ENCODE measurements around the gene UCKL1.

DNA sequence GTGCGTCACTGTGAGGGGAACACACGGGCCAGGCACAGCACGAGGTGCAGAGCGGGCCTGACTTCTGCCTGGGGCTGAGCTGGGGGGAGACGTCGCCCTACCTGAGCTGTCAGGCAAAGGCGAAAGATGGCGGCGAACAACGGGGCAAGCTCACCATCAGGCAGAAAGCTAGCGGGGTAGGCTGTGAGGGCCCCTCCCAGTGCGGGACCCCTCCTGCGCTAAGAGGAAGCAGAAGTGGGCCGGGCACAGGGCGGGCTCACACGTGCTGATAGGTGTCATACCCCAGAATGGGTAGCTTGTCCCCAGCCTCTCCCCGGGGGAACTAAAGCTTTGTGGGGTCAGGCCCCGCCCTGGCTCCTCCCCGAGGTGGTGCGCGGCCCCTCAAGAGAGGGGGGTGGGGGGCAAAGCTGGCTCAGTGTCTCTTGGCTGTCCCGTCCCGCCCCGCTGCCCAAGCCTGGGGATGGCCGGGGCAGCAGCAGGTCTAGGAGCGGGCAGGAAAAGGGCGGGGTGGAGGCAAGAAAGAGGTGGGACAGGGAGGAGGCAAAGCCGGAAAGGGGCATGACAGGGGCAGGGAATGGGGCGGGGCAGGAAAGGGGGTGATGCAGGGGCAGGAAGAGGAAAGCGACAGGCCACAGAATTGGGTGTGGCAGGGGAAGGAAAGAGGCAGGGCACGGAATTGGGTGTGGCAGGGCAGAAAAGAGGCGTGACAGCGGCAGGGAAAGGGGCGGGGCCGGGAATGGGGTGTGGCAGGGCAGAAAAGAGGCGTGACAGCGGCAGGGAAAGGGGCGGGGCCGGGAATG is 14.7 kb downstream of the UCKL1 start:
- TF ChIP-seq CTCF (IDR thresholded peaks at IDR 0.05; ENCODE audit: low read depth, low read length, poor library complexity, severe bottlenecking) (no peak), EZH2phosphoT487 (IDR thresholded peaks at IDR 0.05; ENCODE audit: borderline replicate concordance, low read length) (no peak)

All from DOHH2 (cell line).